ENCODE measurements around the gene CSPG4.
"Not testable (repeated sequence)": the region's sequence is repeated elsewhere in the genome, so short reads cannot be mapped to it uniquely, and the experiment has no call there.

DNA sequence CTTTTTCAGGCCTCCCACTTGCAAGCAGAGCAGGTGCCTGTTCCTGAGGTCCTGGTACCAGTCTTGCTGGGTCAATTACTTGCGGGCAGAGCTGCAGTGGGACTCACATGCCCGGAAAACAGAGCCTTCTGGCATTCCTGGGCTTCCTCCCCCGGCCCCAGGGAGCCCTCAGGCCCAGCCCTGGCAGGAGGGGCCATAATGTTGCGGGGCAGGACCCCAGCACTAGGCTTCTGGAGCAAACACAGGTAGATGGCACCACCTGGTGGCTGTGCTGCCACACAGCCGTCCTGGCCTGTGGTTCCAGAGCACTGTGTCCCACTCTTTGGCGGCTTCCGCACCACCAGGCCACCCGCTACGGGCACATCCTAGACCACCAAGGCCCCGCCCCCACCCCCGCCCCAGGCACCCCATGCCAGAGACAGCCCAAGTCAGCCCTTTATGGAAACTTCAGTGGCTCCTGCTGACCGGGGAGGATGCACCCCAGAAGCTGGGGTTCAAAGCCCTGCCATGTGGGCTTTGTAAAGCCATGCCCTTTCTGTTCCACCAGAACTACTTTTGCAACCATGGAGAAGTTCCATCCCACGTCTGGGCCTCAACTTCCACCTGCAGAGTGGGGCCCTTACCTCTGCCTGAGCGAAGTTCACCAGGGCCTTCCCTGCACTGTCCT is 28.9 kb downstream of the CSPG4 start:
- not testable (repeated sequence) for TF ChIP-seq SP1 (IDR thresholded peaks at IDR 0.05); NFRKB (IDR thresholded peaks at IDR 0.05); CTBP1 (IDR thresholded peaks at IDR 0.05; ENCODE audit: borderline replicate concordance); FOXM1 (IDR thresholded peaks at IDR 0.05; ENCODE audit: borderline replicate concordance); ARNT (IDR thresholded peaks at IDR 0.05); ZNF384 (IDR thresholded peaks at IDR 0.05); FOXA1 (IDR thresholded peaks at IDR 0.05); TARDBP (IDR thresholded peaks at IDR 0.05); SUZ12 (IDR thresholded peaks at IDR 0.05); ELF4 (IDR thresholded peaks at IDR 0.05); HDGF (IDR thresholded peaks at IDR 0.05; ENCODE audit: borderline replicate concordance); FOXK2 (IDR thresholded peaks at IDR 0.05); BHLHE40 (IDR thresholded peaks at IDR 0.05; ENCODE audit: borderline replicate concordance)
- TF ChIP-seq, protein P1, sequence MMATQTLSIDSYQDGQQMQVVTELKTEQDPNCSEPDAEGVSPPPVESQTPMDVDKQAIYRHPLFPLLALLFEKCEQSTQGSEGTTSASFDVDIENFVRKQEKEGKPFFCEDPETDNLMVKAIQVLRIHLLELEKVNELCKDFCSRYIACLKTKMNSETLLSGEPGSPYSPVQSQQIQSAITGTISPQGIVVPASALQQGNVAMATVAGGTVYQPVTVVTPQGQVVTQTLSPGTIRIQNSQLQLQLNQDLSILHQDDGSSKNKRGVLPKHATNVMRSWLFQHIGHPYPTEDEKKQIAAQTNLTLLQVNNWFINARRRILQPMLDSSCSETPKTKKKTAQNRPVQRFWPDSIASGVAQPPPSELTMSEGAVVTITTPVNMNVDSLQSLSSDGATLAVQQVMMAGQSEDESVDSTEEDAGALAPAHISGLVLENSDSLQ (IDR thresholded peaks at IDR 0.05): not testable (repeated sequence)

All from HEK293T (cell line).